HG02884 (cell line): ENCODE results near the gene ZNF618.
A peak's percentile ranks its signal among the peaks of the same experiment; 100 is the strongest.
"Not testable (repeated sequence)": the region's sequence is repeated elsewhere in the genome, so short reads cannot be mapped to it uniquely, and the experiment has no call there.

Experiments
- ATAC-seq: cut with Tn5 transposase; IDR thresholded peaks from one replicate; pipeline ENCODE4 v1.9.1; 2021; ENCODE audit warnings: mild to moderate bottlenecking, moderate library complexity; ENCODE audit not compliant: unreplicated experiment

Gene ZNF618

GRCh38 chr9:114076237-114077161, 200.4 kb downstream of the ZNF618 start:
- no peak for ATAC-seq

GRCh38 chr9:114077162-114077837, 201.2 kb downstream of the ZNF618 start:
- ATAC-seq, result no peak

DNA sequence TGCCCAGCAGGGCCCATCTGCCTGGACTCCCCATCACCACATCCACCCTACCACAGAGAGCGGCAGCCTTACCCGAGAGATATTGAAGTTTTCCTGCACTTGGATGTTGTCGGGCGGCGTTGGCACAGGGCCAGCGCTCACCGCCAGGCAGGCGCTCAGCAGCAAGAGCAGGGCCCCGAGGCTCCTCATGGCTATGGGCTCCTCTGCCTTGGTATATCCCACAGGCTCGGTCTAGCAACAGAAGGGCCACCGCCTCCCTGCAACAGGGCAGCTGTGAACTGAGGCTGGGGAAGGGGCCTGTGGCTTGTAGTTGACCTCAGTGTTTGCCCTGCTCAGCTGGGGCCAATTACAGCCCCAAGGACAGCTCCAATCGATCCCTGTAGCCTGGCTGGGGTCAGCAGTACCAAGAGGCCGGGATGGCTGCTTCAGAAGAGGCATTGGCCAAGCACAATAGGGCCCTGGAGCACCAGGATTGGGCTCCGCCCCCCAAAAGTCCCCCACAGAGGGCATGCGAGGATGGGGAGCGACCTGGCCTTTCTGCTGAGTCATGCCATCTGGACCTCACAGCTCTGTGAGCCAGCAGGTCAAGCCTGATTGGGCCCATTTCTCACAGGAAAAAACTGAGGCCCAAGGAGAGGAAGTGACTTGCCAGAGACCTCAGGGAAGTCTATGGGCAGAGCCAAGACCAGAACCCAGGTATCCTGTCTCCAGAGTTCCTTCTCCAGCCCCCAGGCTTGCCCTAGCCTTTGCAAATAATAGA, 202.1 kb downstream of the ZNF618 start, which contains the start of gene AMBP:
AMBP (minus strand) TSS at position 280 of the 760 bp plus-strand sequence; CDS start at position 189, 91 bp downstream.
- no peak for ATAC-seq

GRCh38 chr9:114078781-114079156, 202.7 kb downstream of the ZNF618 start:
- no peak for ATAC-seq

GRCh38 chr9:114080195-114080772, 204.2 kb downstream of the ZNF618 start:
- ATAC-seq, result no peak

DNA sequence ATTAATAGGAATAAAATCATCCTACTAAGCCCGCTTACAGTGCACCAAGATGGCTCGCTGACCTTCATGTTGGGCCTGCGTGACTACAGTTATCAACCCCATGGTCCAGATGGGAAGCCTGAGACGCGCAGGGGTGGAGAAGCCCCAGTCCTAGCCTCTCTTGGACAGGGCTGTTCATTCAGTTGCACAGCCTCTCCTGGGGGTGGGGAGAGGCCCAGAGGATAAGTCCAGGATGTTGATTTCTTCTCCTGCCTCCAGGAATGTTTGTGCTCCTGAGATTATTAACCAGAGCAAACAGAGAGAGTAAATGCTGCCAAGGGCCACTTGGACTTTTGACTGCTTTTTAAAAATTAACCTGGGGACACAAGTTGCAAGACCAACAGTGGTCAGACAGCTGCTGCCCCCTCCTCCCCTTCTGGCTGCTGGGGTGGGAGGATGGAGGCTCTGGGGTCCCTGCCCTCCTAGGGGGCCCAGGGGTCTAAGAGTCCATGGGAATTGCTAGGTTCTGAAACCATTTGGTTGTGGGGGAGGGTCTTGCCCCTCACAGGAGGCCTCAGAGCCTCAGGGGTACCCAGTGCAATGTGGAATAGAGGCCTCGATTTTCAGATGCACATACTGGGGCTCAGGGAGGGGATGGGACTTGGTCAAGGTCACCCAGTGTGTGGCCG, 204.8 kb downstream of the ZNF618 start:
- no peak for ATAC-seq

- ATAC-seq, result no peak
Observed at GRCh38 chr9:114081441-114082016, 205.4 kb downstream of the ZNF618 start.

DNA sequence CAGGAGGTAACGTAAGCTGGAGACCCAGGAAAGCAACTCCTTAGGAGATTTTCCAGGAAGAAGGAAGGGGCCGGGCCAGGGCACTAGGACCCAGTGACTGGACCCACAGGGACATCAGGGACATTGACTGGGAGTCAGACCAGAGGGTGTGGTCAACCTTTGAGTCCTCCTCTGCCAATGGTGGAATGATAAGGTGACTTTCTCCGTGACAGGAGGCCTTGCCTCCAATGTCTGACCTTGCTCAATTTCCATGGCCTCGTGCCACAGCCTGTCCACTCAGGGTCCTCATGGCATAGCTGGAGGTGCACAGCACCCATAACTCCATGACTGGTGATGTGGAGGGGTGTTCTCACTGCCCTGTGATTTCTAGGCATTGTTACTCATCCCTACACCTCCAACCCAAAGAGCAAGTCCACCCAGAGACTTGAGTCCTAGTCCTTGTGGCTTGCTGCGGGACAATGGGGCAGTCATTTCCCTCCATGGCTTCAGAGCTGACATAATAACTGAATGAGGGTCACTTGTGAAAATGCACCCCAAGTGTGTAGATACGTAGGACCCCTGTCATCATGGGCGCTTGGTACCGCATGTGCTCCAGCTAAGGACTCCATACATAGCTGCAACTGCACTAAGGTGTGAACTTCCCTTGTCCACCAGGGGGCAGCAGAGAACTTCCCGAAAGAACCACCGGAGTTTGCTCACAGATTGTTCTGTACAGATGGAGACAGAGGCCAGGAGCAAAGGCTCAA, 206.1 kb downstream of the ZNF618 start:
- ATAC-seq, result peak; percentile 87

DNA sequence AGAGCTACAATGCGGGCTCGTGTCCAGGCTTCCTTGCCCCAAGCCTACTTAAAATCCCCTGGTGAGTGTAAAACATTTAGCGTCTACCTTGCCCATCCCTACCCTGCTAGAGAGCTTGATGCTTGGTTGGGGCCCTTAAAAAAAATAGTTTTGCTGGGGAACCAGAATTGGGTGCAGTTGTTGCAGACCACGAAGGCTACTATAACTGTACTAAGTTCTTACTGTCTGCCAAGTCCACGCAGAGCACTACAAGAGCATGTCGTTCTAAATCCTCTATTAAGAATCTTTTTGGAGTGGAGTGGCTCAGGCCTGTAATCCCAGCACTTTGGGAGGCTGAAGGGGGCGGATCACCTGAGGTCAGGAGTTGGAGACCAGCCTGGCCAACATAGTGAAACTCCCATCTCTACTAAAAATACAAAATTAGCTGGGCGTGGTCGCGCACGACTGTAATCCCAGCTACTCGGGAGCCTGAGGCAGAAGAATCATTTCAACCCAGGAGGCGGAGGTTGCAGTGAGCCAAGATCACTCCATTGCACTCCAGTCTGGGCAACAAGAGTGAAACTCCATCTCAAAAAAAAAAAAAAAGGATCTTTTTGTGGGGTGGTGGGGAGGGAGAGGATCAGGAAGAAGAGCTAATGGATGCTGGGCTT, 206.8 kb downstream of the ZNF618 start:
- ATAC-seq, result not testable (repeated sequence)

GRCh38 chr9:114083666-114084065, 207.6 kb downstream of the ZNF618 start:
- ATAC-seq, result no peak

DNA sequence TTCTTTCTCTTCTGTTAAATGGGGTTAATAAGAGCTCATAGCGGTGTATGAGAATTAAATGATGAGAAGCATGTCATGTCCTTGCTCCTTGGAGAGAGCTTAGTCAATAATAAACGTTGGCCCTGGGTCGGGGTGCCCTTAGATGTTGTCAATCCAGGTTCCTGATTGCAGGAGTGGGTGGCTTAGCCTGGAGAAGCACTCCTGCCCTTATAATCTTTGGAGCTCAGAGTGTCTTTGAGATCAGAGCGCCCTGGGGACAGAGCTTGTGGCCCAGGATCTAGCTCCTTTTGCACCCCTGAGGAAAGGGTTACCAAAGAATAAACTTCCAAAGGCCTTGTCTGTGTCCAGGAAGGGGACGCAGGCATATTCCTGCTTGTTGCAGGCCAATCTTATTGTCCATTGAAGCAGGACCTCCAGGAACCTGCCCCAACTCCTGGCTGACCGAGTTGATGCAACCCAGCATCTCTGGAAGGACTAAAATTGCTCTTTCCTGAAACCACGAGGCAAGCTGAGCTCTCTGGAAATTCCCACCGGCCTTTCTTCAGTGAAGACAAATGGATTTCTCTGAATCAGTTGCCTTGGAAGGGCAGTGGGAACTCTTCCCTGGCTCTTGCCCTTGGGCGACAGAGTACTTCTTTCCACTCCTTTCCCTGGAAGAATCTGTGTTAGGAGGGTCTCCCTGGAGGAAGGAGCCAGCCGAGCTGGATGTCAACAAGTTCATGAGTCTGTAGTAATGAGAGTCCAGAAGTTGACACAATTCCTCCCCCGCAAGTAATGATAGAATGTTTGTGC, 208.4 kb downstream of the ZNF618 start:
- no peak for ATAC-seq

DNA sequence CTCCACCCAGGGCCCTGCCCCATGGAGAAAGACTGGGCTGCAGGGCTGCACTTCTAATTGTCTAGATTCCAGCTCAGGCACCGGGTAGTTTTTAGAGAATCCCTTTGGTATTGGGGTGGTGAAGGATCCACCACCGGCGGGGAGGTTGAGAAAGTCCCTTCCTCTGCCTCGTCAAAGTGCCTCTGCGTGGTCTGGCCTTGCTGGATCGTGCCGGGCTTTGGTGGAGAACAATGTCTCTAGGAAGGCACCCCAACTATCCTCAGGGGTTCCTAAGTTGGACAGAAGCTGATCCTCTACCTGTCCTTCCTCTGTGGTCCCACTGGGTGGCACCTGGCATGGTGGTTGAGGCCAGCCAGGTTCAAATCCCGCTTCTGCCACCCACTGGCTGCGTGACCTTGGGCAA, 209.3 kb downstream of the ZNF618 start:
- ATAC-seq, result no peak

DNA sequence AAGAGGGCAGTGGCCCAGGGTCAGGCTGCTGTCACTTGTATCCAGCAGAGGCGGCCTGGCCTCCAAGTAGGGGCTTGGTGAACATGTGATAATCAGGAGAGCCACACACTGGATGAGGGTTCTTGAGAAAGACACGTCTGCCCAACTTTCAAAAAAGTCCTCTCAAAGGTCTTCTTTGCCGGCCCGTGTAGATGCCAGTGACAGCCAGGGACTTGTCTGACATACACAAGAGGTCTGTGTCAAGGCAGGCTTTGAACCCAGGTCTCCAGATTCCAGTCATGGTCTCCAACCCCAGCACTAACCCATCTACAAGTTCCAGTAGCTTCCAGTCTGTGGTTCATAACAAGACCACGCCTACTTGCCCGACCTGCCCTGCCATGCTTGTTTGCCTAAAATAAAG, 209.9 kb downstream of the ZNF618 start:
- ATAC-seq, result no peak

- no peak for ATAC-seq
Observed at GRCh38 chr9:114086607-114087006, 210.5 kb downstream of the ZNF618 start.

DNA sequence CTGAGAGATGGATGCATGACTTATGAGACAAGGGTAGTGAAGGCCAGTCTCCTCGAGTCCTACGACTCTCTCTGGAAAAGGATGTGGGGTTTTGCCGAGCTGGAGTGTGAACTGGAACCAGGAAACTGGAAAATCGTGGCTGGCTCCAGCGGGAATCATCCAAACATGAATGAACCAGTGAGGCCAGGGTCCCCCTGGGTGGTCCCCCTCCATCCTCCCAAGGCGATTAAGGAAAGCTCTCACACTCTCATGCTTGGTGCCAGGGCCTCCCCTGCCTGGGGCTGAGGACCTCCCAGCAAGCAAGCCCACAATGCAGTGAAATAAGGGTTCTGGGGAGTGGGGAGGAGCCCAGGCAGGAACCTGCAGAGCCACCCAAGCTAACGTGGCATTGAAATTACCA, 211.6 kb downstream of the ZNF618 start:
- ATAC-seq, result no peak

DNA sequence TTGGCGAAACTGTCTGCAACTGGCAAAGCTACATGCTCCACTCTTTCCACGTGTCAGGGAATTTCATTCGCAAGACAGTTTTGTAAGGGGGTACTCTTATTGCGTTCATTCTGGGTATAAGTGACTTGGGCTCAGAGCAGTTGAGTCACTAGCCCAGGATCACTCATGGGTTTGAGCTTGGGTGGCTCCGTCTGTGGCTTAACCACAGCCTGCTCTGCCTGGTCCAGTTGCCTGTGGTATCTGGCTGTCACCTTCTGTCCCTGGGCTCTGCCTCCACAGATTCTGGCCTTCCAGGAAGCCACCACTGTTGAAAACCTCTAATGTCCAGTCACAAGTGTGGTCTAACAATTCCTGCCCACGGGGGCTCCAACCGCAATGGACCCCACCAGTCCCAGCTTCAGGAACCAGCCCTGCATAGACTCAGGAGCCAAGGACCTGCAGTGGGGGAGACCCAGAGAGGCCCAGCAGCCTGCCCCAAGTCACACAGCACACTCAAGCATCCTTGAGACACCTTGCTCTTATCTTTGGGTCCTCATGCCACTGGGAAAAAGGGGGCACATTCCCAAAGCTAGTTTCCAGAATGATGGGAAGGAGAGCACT, 212.6 kb downstream of the ZNF618 start:
- ATAC-seq, result no peak

- no peak for ATAC-seq
Observed at GRCh38 chr9:114089206-114089840, 213.2 kb downstream of the ZNF618 start.
